ENCODE results near the gene TM4SF4.
A peak's percentile ranks its signal among the peaks of the same experiment; 100 is the strongest.

Gene TM4SF4

GRCh38 chr3:149474250-149474817 lies at the start of gene TM4SF4:
Gene TM4SF4 (plus strand): TSS chr3:149474697. CDS start chr3:149474878, 181 bp downstream.
- ATAC-seq: peak; percentile 41
- TF ChIP-seq TCF4 (CRISPR knock-in tag; IDR thresholded peaks at IDR 0.05; ENCODE audit: borderline replicate concordance): 0 out of 2 replicates have a peak, but pooled peaks have one; percentile 21
- TF ChIP-seq ESRRG (CRISPR knock-in tag; IDR thresholded peaks at IDR 0.05): no peak
- peak; percentile 75 for TF ChIP-seq ISL1 (CRISPR knock-in tag; IDR thresholded peaks at IDR 0.05)
- 0 out of 2 replicates have a peak, but pooled peaks have one; percentile 29 for TF ChIP-seq SNAI2 (CRISPR knock-in tag; IDR thresholded peaks at IDR 0.05)
- TF ChIP-seq CREB5 (CRISPR knock-in tag; IDR thresholded peaks at IDR 0.05; ENCODE audit: low read depth): no peak

GRCh38 chr3:149424918-149425317 lies 49.6 kb upstream of the TM4SF4 start:
- no peak for ATAC-seq
- TF ChIP-seq CSDC2 (CRISPR knock-in tag; IDR thresholded peaks at IDR 0.05): no peak
- TF ChIP-seq BACH2 (CRISPR knock-in tag; IDR thresholded peaks at IDR 0.05; ENCODE audit: borderline replicate concordance): no peak
- no peak for TF ChIP-seq ZNF565 (CRISPR knock-in tag; conservative IDR thresholded peaks at IDR 0.05; ENCODE audit: low read depth)
- no peak for TF ChIP-seq PATZ1 (CRISPR knock-in tag; IDR thresholded peaks at IDR 0.05; ENCODE audit: borderline replicate concordance)
- TF ChIP-seq ARNTL (CRISPR knock-in tag; IDR thresholded peaks at IDR 0.05; ENCODE audit: borderline replicate concordance, low read depth): no peak
- no peak for TF ChIP-seq ZNF70 (CRISPR knock-in tag; IDR thresholded peaks at IDR 0.05)
- no peak for TF ChIP-seq ZFP3 (CRISPR knock-in tag; IDR thresholded peaks at IDR 0.05)
- TF ChIP-seq POU6F1 (CRISPR knock-in tag; IDR thresholded peaks at IDR 0.05; ENCODE audit: borderline replicate concordance, low read depth): no peak
- no peak for TF ChIP-seq TSHZ2 (CRISPR knock-in tag; IDR thresholded peaks at IDR 0.05)
- no peak for TF ChIP-seq OSR1 (CRISPR knock-in tag; IDR thresholded peaks at IDR 0.05)
- no peak for TF ChIP-seq ISL1 (CRISPR knock-in tag; IDR thresholded peaks at IDR 0.05)
- no peak for TF ChIP-seq ESRRG (CRISPR knock-in tag; IDR thresholded peaks at IDR 0.05)

- TF ChIP-seq BACH2 (CRISPR knock-in tag; IDR thresholded peaks at IDR 0.05; ENCODE audit: borderline replicate concordance) (no peak), ZFP30 (CRISPR knock-in tag; IDR thresholded peaks at IDR 0.05) (no peak), ZNF565 (CRISPR knock-in tag; conservative IDR thresholded peaks at IDR 0.05; ENCODE audit: low read depth) (no peak), ZNF8 (CRISPR knock-in tag; IDR thresholded peaks at IDR 0.05) (no peak), POU6F1 (CRISPR knock-in tag; IDR thresholded peaks at IDR 0.05; ENCODE audit: borderline replicate concordance, low read depth) (no peak), PATZ1 (CRISPR knock-in tag; IDR thresholded peaks at IDR 0.05; ENCODE audit: borderline replicate concordance) (no peak), PPARA (CRISPR knock-in tag; IDR thresholded peaks at IDR 0.05; ENCODE audit: borderline replicate concordance) (no peak)
- ATAC-seq: no peak
Measured at GRCh38 chr3:149426325-149426724, 48.2 kb upstream of the TM4SF4 start.
